HTR-8/SVneo (cell line): ENCODE results near the gene THRB.
A peak's percentile ranks its signal among the peaks of the same experiment; 100 is the strongest.

ENCODE experiments used
- DNase-seq: peaks from one replicate; pipeline ENCODE4 v3.0.0; 2011; ENCODE audit warnings: low spot score, mixed read lengths; ENCODE audit not compliant: insufficient read length
- FAIRE-seq: peaks from 2 replicates; lab custom pipeline; 2011; peaks lifted over from hg19 to GRCh38; lab: Jason Lieb, UNC

Gene THRB

GRCh38 chr3:24514119-24514518 is 19.5 kb upstream of the THRB start:
- no peak for FAIRE-seq
- DNase-seq: no peak

- FAIRE-seq (no peak), DNase-seq (no peak)
Observed at GRCh38 chr3:24513463-24513862, 18.8 kb upstream of the THRB start.

GRCh38 chr3:24512564-24513197 is 18.0 kb upstream of the THRB start:
- DNase-seq: no peak
- FAIRE-seq: no peak

- FAIRE-seq (no peak), DNase-seq (no peak)
Observed at GRCh38 chr3:24510030-24510648, 15.5 kb upstream of the THRB start.

- FAIRE-seq (no peak), DNase-seq (no peak)
Observed at GRCh38 chr3:24508423-24508839, 13.8 kb upstream of the THRB start.

- DNase-seq: no peak
Observed at GRCh38 chr3:24507776-24508422, 13.2 kb upstream of the THRB start.

GRCh38 chr3:24506966-24507775 is 12.5 kb upstream of the THRB start:
- DNase-seq: no peak
- FAIRE-seq: no peak

More at GRCh38 chr3:24507776-24508422, 13.2 kb upstream of the THRB start:
- no peak for FAIRE-seq

- FAIRE-seq (no peak), DNase-seq (no peak)
Observed at GRCh38 chr3:24505691-24506550, 11.3 kb upstream of the THRB start.

- FAIRE-seq (no peak), DNase-seq (no peak)
Observed at GRCh38 chr3:24504772-24505171, 10.1 kb upstream of the THRB start.

- no peak for FAIRE-seq
- no peak for DNase-seq
Observed at GRCh38 chr3:24503616-24504113, 9.0 kb upstream of the THRB start.

GRCh38 chr3:24502690-24503089 is 8.0 kb upstream of the THRB start:
- no peak for FAIRE-seq
- no peak for DNase-seq

- no peak for DNase-seq
- FAIRE-seq: no peak
Observed at GRCh38 chr3:24500806-24501205, 6.2 kb upstream of the THRB start.

GRCh38 chr3:24499991-24500390 is 5.3 kb upstream of the THRB start:
- FAIRE-seq (no peak), DNase-seq (no peak)

GRCh38 chr3:24498796-24499195 is 4.1 kb upstream of the THRB start:
- DNase-seq: no peak

GRCh38 chr3:24498391-24498790 is 3.7 kb upstream of the THRB start:
- no peak for DNase-seq
- no peak for FAIRE-seq

More at GRCh38 chr3:24498796-24499195, 4.1 kb upstream of the THRB start:
- FAIRE-seq: no peak

GRCh38 chr3:24497942-24498341 is 3.3 kb upstream of the THRB start:
- DNase-seq (no peak), FAIRE-seq (no peak)

GRCh38 chr3:24496529-24497482 is 2.2 kb upstream of the THRB start:
- peak; percentile 64 for DNase-seq
- no peak for FAIRE-seq

- no peak for DNase-seq
- no peak for FAIRE-seq
Observed at GRCh38 chr3:24495326-24495994, 810 bp upstream of the THRB start.
